Activated naive CD4-positive, alpha-beta T cell treated with anti-CD3 and anti-CD28 coated beads for 36 hours (primary cell): ENCODE measurements around the gene DZIP3. TPM values are rescaled to one million over a fixed set of nuclear protein-coding genes. Genes with fewer than 3 reads are reported as not detected.
"Not testable (repeated sequence)": the region's sequence is repeated elsewhere in the genome, so short reads cannot be mapped to it uniquely, and the experiment has no call there.

Experiments used
- CTCF ChIA-PET: fragments of 350-600 bp; sonication (Branson Sonifier 250); formaldehyde crosslinking; loops from one replicate; lab custom pipeline; 2021; ENCODE audit warnings: antibody characterized with exemption; lab: Charles Lee
- DNase-seq: peaks from one replicate; pipeline ENCODE4 v3.0.0-alpha.2; 2020
- H3K27ac Mint-ChIP-seq: one replicate; pipeline ENCODE4 v1.8.0; 2021; ENCODE audit warnings: mild to moderate bottlenecking, mixed read lengths
- H3K27me3 Mint-ChIP-seq: one replicate; pipeline ENCODE4 v1.8.0; 2021; ENCODE audit warnings: low read depth, mixed read lengths
- H3K36me3 Mint-ChIP-seq: one replicate; pipeline ENCODE4 v1.8.0; 2021; ENCODE audit warnings: low read depth, mixed read lengths
- H3K4me1 Mint-ChIP-seq: one replicate; pipeline ENCODE4 v1.8.0; 2021; ENCODE audit warnings: low read depth, mixed read lengths
- H3K4me3 Mint-ChIP-seq: one replicate; pipeline ENCODE4 v1.8.0; 2021; ENCODE audit warnings: mild to moderate bottlenecking, moderate library complexity, mixed read lengths
- H3K9me3 Mint-ChIP-seq: one replicate; pipeline ENCODE4 v1.8.0; 2021; ENCODE audit warnings: mixed read lengths
- intact Hi-C: fragments of 100-400 bp; cut with micrococcal nuclease; formaldehyde crosslinking; loops from one replicate; pipeline ENCODE4 v1.15.1; 2023
- total RNA-seq, 2 experiments: library from RNA; stranded (reverse); gene quantifications; one replicate each; pipeline ENCODE4 v1.2.3, GENCODE V29; 2021

The DZIP3 gene
- total RNA-seq, 2 experiments from 2014 or later: 11.2 to 12.2 TPM

- H3K9me3 Mint-ChIP-seq, intact Hi-C loops, H3K27me3 Mint-ChIP-seq, H3K27ac Mint-ChIP-seq, DNase-seq, H3K4me3 Mint-ChIP-seq, H3K4me1 Mint-ChIP-seq: not testable (repeated sequence)
- H3K36me3 Mint-ChIP-seq: peaks cover 14% of the 10 kb centered on the region
- CTCF ChIA-PET: interaction anchor here (1.1 to 1.5 kb wide), 2 partner anchors 19 to 259 kb away, joined by 3 read pairs; no protein-coding TSS in a partner anchor
Measured at GRCh38 chr3:108655664-108656063, 66.1 kb downstream of the DZIP3 start.

- peaks cover 1% of the 10 kb centered on the region for H3K36me3 Mint-ChIP-seq
- CTCF ChIA-PET: interaction anchor here (0.6 to 8.4 kb wide), 8 partner anchors 11 to 254 kb away, joined by 3 to 114 read pairs (median 4); no protein-coding TSS in a partner anchor
- H3K27me3 Mint-ChIP-seq: no peaks in the 10 kb centered on the region
- peaks cover 7% of the 10 kb centered on the region for H3K4me1 Mint-ChIP-seq
- intact Hi-C loops: loop anchor here (1.0 to 5.0 kb wide), 5 partner anchors 157 to 421 kb away; no protein-coding TSS in a partner anchor
- H3K4me3 Mint-ChIP-seq: no peak overlapping the region
- H3K27ac Mint-ChIP-seq: no peak overlapping the region
- DNase-seq: no peak
- peaks cover 6% of the 10 kb centered on the region for H3K9me3 Mint-ChIP-seq
Measured at GRCh38 chr3:108661699-108662098, 72.2 kb downstream of the DZIP3 start.

GRCh38 chr3:108662142-108662738 lies 72.7 kb downstream of the DZIP3 start:
- CTCF ChIA-PET: interaction anchor here (0.7 to 8.4 kb wide), 10 partner anchors 10 to 420 kb away, joined by 3 to 114 read pairs (median 4); no protein-coding TSS in a partner anchor
- H3K27ac Mint-ChIP-seq: no peak overlapping the region
- intact Hi-C loops: loop anchor here (1.0 to 5.0 kb wide), 5 partner anchors 156 to 420 kb away; no protein-coding TSS in a partner anchor
- H3K4me3 Mint-ChIP-seq: no peak overlapping the region
- H3K4me1 Mint-ChIP-seq: peaks cover 12% of the 10 kb centered on the region
- H3K36me3 Mint-ChIP-seq: peaks cover 1% of the 10 kb centered on the region
- peak; percentile 63 for DNase-seq
- H3K27me3 Mint-ChIP-seq: no peaks in the 10 kb centered on the region
- H3K9me3 Mint-ChIP-seq: peaks cover 3% of the 10 kb centered on the region

- no peak overlapping the region for H3K27ac Mint-ChIP-seq
- H3K36me3 Mint-ChIP-seq: peaks cover 1% of the 10 kb centered on the region
- CTCF ChIA-PET: interaction anchor here (0.7 to 8.4 kb wide), 6 partner anchors 156 to 360 kb away, joined by 3 to 114 read pairs (median 4); no protein-coding TSS in a partner anchor
- no peak for DNase-seq
- H3K9me3 Mint-ChIP-seq: peaks cover 2% of the 10 kb centered on the region
- peaks cover 14% of the 10 kb centered on the region for H3K4me1 Mint-ChIP-seq
- no peak overlapping the region for H3K4me3 Mint-ChIP-seq
- H3K27me3 Mint-ChIP-seq: no peaks in the 10 kb centered on the region
- intact Hi-C loops: loop anchor here (5.0 kb wide), 1 partner anchor 358 kb away; no protein-coding TSS in a partner anchor
Measured at GRCh38 chr3:108664266-108664665, 74.7 kb downstream of the DZIP3 start.

GRCh38 chr3:108667312-108667711 lies 77.8 kb downstream of the DZIP3 start:
- H3K27me3 Mint-ChIP-seq: no peaks in the 10 kb centered on the region
- no peak overlapping the region for H3K4me3 Mint-ChIP-seq
- H3K36me3 Mint-ChIP-seq: peaks cover 9% of the 10 kb centered on the region
- DNase-seq: no peak
- intact Hi-C loops: no loop called here
- H3K9me3 Mint-ChIP-seq: no peaks in the 10 kb centered on the region
- no peak overlapping the region for H3K27ac Mint-ChIP-seq
- CTCF ChIA-PET: interaction anchor here (0.6 to 8.4 kb wide), 3 partner anchors 69 to 249 kb away, joined by 3 to 114 read pairs (median 71); no protein-coding TSS in a partner anchor
- peaks cover 12% of the 10 kb centered on the region for H3K4me1 Mint-ChIP-seq

- Mint-ChIP-seq H3K9me3 (no peaks in the 10 kb centered on the region), H3K27ac (no peak overlapping the region), H3K27me3 (no peaks in the 10 kb centered on the region), H3K4me3 (no peak overlapping the region), H3K4me1 (peaks cover 24% of the 10 kb centered on the region), H3K36me3 (peaks cover 8% of the 10 kb centered on the region)
- DNase-seq: no peak
- CTCF ChIA-PET: interaction anchor here (1.1 to 8.1 kb wide), 3 partner anchors 11 to 246 kb away, joined by 4 to 71 read pairs (median 22); no protein-coding TSS in a partner anchor
- intact Hi-C loops: no loop called here
Measured at GRCh38 chr3:108669208-108669607, 79.7 kb downstream of the DZIP3 start.

- peaks cover 11% of the 10 kb centered on the region for H3K36me3 Mint-ChIP-seq
- no peaks in the 10 kb centered on the region for H3K27me3 Mint-ChIP-seq
- H3K4me3 Mint-ChIP-seq: no peak overlapping the region
- no peaks in the 10 kb centered on the region for H3K9me3 Mint-ChIP-seq
- no peak overlapping the region for H3K27ac Mint-ChIP-seq
- no peak for DNase-seq
- intact Hi-C loops: no loop called here
- H3K4me1 Mint-ChIP-seq: peaks cover 13% of the 10 kb centered on the region
- CTCF ChIA-PET: interaction anchor here (2.2 to 3.0 kb wide), 3 partner anchors 10 to 243 kb away, joined by 10 to 12 read pairs (median 11); no protein-coding TSS in a partner anchor
Measured at GRCh38 chr3:108672701-108673100, 83.2 kb downstream of the DZIP3 start.

- Mint-ChIP-seq H3K27ac (no peak overlapping the region), H3K36me3 (peaks cover 11% of the 10 kb centered on the region), H3K4me3 (no peak overlapping the region), H3K27me3 (no peaks in the 10 kb centered on the region), H3K9me3 (no peaks in the 10 kb centered on the region), H3K4me1 (peaks cover 13% of the 10 kb centered on the region)
- intact Hi-C loops: no loop called here
- peak; percentile 10 for DNase-seq
- CTCF ChIA-PET: interaction anchor here (0.6 to 3.0 kb wide), 8 partner anchors 10 to 408 kb away, joined by 3 to 12 read pairs (median 4); no protein-coding TSS in a partner anchor
Measured at GRCh38 chr3:108673988-108674661, 84.6 kb downstream of the DZIP3 start.

GRCh38 chr3:108677811-108678210 lies 88.3 kb downstream of the DZIP3 start:
- no peak overlapping the region for H3K27ac Mint-ChIP-seq
- H3K9me3 Mint-ChIP-seq: no peaks in the 10 kb centered on the region
- peaks cover 10% of the 10 kb centered on the region for H3K4me1 Mint-ChIP-seq
- H3K36me3 Mint-ChIP-seq: peaks cover 15% of the 10 kb centered on the region
- intact Hi-C loops: no loop called here
- no peak overlapping the region for H3K4me3 Mint-ChIP-seq
- DNase-seq: no peak
- no peaks in the 10 kb centered on the region for H3K27me3 Mint-ChIP-seq
- CTCF ChIA-PET: interaction anchor here (1.1 kb wide), 1 partner anchor 140 kb away, joined by 3 read pairs; no protein-coding TSS in a partner anchor

GRCh38 chr3:108692286-108692685 lies 102.8 kb downstream of the DZIP3 start:
- Mint-ChIP-seq H3K9me3 (peaks cover 11% of the 10 kb centered on the region), H3K36me3 (peaks cover 38% of the 10 kb centered on the region)
- H3K27me3 Mint-ChIP-seq, H3K27ac Mint-ChIP-seq, CTCF ChIA-PET, H3K4me3 Mint-ChIP-seq, intact Hi-C loops, DNase-seq, H3K4me1 Mint-ChIP-seq: not testable (repeated sequence)

GRCh38 chr3:108698461-108698860 lies 108.9 kb downstream of the DZIP3 start:
- H3K36me3 Mint-ChIP-seq: peaks cover 19% of the 10 kb centered on the region
- no peaks in the 10 kb centered on the region for H3K4me1 Mint-ChIP-seq
- no peak for DNase-seq
- intact Hi-C loops: no loop called here
- no peak overlapping the region for H3K4me3 Mint-ChIP-seq
- H3K9me3 Mint-ChIP-seq: peaks cover 8% of the 10 kb centered on the region
- H3K27ac Mint-ChIP-seq: no peak overlapping the region
- H3K27me3 Mint-ChIP-seq: no peaks in the 10 kb centered on the region
- CTCF ChIA-PET: no interaction called here

GRCh38 chr3:108705045-108705444 lies 115.5 kb downstream of the DZIP3 start:
- intact Hi-C loops: no loop called here
- no peaks in the 10 kb centered on the region for H3K27me3 Mint-ChIP-seq
- no peak overlapping the region for H3K27ac Mint-ChIP-seq
- H3K4me3 Mint-ChIP-seq: no peak overlapping the region
- H3K36me3 Mint-ChIP-seq: peaks cover 3% of the 10 kb centered on the region
- CTCF ChIA-PET: no interaction called here
- no peak for DNase-seq
- peaks cover 13% of the 10 kb centered on the region for H3K9me3 Mint-ChIP-seq
- no peaks in the 10 kb centered on the region for H3K4me1 Mint-ChIP-seq
